HG03280 (cell line): Measurements from ENCODE around the gene CNTNAP3B.
"Not testable (repeated sequence)": the region's sequence is repeated elsewhere in the genome, so short reads cannot be mapped to it uniquely, and the experiment has no call there.

Source experiments
- ATAC-seq: cut with Tn5 transposase; IDR thresholded peaks from one replicate; pipeline ENCODE4 v1.9.1; 2021; ENCODE audit warnings: mild to moderate bottlenecking, moderate library complexity; ENCODE audit not compliant: unreplicated experiment

The CNTNAP3B gene

GRCh38 chr9:42129073-42129729 is at the start of gene CNTNAP3B:
TSS of gene CNTNAP3B (minus strand) at chr9:42129426. CDS start at chr9:42129094, 332 bp downstream.
- ATAC-seq: not testable (repeated sequence)

- not testable (repeated sequence) for ATAC-seq
These were observed 31.1 kb upstream of the CNTNAP3B start for GRCh38 chr9:42160299-42160698.

GRCh38 chr9:42127056-42127841 is 2.0 kb downstream of the CNTNAP3B start:
- not testable (repeated sequence) for ATAC-seq

GRCh38 chr9:42121007-42121406 is 8.2 kb downstream of the CNTNAP3B start:
- ATAC-seq: not testable (repeated sequence)

- not testable (repeated sequence) for ATAC-seq
These were observed 33.3 kb downstream of the CNTNAP3B start for GRCh38 chr9:42095929-42096328.

- ATAC-seq: not testable (repeated sequence)
These were observed 44.7 kb downstream of the CNTNAP3B start for GRCh38 chr9:42084559-42084952.

GRCh38 chr9:42083877-42084558 is 45.2 kb downstream of the CNTNAP3B start:
- not testable (repeated sequence) for ATAC-seq

GRCh38 chr9:42080376-42080775 is 48.9 kb downstream of the CNTNAP3B start:
- ATAC-seq: not testable (repeated sequence)

GRCh38 chr9:42074868-42075267 is 54.4 kb downstream of the CNTNAP3B start:
- not testable (repeated sequence) for ATAC-seq

- not testable (repeated sequence) for ATAC-seq
These were observed 58.2 kb downstream of the CNTNAP3B start for GRCh38 chr9:42071026-42071425.

GRCh38 chr9:42070035-42070799 is 59.0 kb downstream of the CNTNAP3B start:
- ATAC-seq: not testable (repeated sequence)

- not testable (repeated sequence) for ATAC-seq
These were observed 75.4 kb downstream of the CNTNAP3B start for GRCh38 chr9:42053874-42054273.

- ATAC-seq: not testable (repeated sequence)
These were observed 78.5 kb downstream of the CNTNAP3B start for GRCh38 chr9:42050701-42051100.

- not testable (repeated sequence) for ATAC-seq
These were observed 84.7 kb downstream of the CNTNAP3B start for GRCh38 chr9:42044422-42045010.

- ATAC-seq: not testable (repeated sequence)
These were observed 95.7 kb downstream of the CNTNAP3B start for GRCh38 chr9:42033541-42033940.

GRCh38 chr9:42020639-42021038 is 108.6 kb downstream of the CNTNAP3B start:
- ATAC-seq: not testable (repeated sequence)

GRCh38 chr9:42018220-42018922 is 110.9 kb downstream of the CNTNAP3B start:
- not testable (repeated sequence) for ATAC-seq

- ATAC-seq: not testable (repeated sequence)
These were observed 114.9 kb downstream of the CNTNAP3B start for GRCh38 chr9:42014317-42014716.

- ATAC-seq: not testable (repeated sequence)
These were observed 137.6 kb downstream of the CNTNAP3B start for GRCh38 chr9:41991607-41992006.

- not testable (repeated sequence) for ATAC-seq
These were observed 149.0 kb downstream of the CNTNAP3B start for GRCh38 chr9:41980271-41980670.
